GM19193 (cell line): ENCODE measurements around the gene MGAT5.

Experiments used
- POLR2A ChIP-seq: IDR thresholded peaks from 4 replicates; pipeline ENCODE4 v1.6.1; 2011; ENCODE audit not compliant: insufficient read depth, insufficient read length; ENCODE audit errors: extremely low read depth

Gene MGAT5

DNA sequence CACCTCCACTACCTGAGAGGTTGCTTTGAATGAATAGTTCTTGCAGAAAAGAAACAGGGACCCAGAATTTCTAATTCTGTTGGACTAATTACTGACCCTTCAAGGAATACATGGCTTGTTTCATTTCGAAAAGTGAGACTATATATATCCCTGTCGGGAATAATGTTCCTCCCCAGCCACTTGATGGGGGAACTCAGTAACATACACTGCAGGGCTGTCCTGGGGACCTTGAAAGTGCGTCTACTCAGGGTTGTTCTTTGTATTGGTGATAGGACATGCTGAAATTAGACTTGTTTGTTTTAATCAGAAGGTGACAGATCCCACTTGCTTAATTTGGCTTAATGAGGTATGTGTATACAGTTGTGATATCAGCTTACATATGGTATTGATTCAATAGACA, 25.5 kb downstream of the MGAT5 start:
- no peak for TF ChIP-seq POLR2A

DNA sequence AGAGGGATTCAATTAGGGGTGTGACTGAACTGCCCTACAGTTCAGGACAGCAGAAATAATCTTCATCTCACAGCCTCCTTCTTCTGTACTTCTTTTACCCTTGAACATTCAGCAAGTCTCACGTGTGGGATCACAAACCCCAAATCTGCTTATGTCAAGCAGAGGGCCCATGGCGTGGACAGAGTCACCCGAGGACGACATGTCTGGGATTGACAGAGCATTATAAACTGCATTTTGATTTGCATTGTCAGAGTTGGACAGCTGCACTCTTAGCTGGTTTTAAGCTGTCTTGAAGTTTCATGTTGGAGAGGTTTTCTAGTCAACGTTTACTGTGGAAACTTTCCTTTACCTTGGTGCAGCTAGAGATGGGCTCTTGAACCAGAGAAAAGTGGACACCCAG, 26.4 kb downstream of the MGAT5 start:
- no peak for TF ChIP-seq POLR2A

DNA sequence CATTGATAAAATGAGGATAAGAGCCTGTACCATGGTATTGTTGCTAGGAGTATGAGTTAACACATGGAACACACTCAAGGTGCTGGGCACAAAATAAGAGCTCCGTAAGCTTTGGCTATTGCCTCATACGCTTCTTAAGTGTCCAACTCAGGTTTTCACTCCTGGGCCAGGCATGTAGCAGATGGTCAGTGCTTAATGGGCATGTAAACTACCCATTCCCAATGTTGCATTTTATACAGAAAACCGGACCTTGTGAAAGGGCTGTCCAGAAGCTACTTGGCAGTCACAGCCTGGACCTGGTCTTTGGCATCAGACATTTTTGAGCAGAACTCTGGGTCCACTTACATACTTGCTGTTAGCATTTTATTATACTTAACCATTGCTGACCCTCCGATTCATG, 26.9 kb downstream of the MGAT5 start:
- TF ChIP-seq POLR2A, result no peak

DNA sequence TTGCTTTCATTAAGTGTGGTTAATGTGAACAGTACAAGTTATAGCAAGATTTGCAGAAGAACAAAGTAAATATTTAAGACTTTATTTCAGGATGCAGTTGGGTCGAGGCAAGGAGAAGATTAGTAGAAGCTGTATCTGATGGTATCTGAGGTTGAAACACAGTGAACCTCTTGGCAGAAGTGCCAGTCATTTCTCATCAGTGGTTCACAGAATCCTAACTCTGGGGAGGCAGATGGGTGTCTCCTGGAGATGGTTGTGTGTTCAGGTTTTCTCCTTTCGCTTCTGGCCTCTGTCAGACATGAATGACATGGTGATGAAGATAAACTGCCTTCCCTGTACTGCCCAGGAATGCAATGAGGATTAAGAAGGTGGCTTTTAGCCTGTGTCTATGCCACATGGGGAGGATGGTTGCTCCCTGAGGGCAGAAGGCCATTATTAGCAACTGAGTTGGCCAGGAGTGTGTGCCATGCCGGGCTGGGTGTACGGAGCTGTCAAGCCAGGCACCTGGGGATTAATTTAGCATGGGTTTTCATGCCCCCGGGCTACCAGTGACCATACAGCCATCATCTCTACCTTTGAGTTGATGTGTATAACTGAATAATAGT, 28.0 kb downstream of the MGAT5 start:
- TF ChIP-seq POLR2A, result no peak

DNA sequence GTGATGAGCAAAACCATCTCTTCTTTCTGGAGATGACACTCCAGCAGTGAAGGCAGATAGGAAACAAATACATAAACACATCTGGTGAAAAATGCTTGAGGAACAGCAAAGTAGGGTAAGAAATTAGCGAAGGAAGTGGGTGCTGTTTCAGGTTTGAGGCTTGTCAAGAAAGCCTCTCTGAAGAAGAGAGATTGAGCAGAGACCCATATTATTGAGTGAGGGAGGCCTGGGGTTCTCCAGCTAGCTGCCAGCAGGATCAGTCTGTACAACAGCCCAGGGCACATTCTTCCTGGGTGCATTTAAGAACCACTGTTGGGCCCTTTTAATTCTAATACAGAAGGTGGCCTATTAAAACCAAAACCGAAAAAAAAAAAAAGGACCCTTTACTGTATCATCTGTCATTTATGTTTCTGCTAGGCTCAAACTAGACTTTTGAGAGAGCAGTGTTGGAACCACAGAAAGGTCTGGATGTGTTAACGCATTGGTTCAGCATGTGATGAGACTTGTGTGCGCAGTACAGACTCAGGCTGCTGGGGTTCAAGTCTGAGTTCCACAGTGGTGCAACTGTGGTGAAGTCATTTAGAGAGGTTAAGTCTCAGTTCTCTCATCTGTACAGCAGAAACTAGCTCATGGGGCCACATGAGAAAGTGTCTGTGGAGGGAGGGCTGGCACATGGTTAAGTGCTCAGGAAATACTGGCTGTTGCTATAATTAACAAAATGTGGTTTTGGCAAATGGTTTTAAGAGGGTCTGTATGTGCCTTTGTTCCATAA, 28.9 kb downstream of the MGAT5 start:
- no peak for TF ChIP-seq POLR2A

DNA sequence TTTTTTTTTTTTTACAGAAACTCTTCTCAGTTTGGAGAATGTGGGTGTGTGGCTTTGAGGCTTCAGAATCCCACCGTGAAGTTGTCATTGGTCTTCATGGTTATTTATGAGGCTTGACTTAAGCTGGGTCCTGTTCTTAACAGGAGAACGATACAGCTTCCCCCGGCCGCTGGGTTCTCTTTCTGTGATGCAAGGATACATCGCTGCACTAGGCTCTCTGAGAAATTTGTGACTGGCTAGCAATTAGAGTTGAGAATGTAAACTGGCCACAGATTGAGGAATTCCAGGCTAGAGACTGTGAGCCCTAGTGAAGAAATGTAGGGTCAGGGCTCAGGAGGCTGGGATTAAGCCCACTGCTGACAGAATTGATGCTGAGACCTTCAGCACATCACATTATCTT, 29.8 kb downstream of the MGAT5 start:
- TF ChIP-seq POLR2A, result no peak

DNA sequence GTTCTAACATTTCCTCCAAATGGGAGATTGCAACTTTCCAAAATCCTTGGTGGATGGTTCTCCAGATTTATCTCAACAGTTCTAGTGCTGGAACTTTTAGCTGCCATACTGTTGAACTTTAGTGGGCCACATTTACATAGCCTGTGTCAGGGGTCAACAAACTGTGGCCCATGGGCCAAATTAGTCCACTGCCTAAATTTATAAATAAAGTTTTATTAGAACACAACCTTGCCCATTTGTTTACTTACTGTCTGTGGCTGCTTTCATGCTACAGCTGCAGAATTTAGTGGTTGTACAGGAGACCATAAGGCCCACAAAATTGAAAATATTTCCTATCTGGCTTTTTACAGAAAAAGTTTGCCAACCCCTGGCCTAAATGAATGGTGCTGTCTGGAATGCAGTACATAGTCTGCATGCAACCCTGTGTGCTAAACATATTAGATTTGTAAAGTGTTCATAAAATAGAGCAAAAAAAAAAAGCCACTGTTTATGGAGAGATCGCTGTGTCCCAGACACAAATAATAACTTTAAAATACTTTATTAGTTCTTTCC, 30.3 kb downstream of the MGAT5 start:
- no peak for TF ChIP-seq POLR2A

DNA sequence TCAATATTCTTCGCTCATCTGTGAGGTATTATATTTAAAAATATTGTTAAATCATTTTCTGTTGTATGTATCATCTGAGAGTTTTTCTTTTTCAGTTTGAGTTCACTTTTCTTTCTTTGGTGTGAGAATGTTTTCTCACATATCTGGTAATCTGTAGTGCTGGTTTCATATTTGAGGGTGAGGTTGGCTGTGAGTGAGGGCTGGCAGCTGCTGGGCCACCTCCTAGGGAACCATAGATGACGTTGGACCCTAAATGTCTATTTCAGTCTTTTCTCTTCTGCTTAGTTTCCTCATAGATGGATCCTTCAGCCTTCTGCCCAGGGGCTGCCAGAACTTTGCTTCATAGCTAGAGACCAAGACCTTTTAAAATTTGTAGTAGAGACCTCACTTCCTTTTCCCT, 33.5 kb downstream of the MGAT5 start:
- TF ChIP-seq POLR2A, result no peak

DNA sequence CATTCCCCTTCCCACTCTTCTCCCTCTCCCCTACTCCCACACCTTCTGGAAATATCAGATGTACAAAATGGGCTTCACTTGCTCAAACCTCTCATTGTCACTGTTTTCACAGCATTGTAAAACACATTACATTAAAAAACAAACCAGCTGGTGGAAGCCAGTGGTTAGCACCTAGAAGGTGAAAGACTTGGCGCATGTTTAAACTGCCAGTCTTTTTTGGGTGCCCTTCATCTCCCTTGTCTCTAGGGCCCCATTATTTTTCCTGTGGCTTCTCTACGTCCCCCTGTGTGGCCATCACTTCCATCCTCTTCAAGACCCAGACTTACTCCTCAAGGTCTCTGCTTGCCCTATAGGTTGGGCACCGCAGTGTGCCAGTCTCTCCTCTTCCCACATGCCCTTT, 34.9 kb downstream of the MGAT5 start:
- no peak for TF ChIP-seq POLR2A

DNA sequence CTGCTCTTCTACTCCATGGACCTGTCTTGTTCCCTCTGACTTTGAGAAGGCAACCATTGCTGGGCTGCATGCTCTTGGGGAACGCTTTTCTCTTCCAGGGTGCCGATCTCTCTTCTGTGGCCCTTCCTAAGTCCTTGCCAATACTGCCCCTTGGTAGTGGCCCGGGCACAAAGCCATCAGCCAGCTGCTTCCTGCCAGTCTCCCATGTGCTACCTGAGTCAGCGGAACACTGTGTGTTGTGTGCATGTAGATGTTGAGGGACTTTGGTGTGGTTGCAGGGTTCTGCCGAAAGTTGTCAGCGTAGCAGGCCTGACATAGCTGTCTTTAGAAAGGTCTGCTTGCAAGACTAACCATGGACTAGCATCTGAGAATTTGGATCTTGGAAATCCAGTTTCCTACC, 35.4 kb downstream of the MGAT5 start:
- no peak for TF ChIP-seq POLR2A

DNA sequence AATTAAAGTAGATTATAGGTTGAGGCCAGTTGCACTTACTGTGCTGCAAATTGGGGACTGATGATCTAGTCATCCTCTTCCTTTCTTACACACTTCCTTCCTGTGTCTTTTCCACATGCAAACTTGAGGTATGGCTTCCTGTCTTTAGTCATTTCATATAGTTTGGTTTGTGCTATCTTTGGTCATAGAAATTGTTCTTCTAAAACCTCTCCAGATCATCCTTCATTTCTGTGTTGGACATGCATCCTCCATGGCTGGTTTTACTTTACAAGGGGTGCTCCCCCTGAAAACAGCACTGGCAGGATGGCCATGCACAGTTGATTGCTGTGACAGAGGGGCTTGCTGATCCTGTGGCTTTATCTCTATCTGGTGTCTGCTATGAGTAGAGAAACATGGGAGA, 36.5 kb downstream of the MGAT5 start:
- no peak for TF ChIP-seq POLR2A

DNA sequence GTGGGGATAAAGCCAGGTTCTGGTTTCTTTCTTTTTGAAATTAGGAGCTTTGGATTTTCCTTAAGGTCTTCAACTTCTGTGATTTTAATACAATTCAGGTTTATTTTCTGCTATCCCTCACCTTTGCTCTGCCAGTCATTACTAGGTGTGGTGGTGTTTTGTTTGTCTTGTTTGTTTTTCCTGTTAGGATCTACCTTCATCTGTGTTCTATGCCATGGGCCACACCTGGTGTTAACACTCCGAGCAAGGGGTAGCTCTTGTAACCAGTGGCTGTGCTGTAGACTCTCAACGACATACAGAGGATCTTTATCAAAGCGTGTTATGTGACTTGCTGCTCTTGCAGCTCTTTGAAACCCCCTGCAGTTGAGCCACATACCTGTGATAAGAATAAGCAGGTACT, 38.6 kb downstream of the MGAT5 start:
- no peak for TF ChIP-seq POLR2A

DNA sequence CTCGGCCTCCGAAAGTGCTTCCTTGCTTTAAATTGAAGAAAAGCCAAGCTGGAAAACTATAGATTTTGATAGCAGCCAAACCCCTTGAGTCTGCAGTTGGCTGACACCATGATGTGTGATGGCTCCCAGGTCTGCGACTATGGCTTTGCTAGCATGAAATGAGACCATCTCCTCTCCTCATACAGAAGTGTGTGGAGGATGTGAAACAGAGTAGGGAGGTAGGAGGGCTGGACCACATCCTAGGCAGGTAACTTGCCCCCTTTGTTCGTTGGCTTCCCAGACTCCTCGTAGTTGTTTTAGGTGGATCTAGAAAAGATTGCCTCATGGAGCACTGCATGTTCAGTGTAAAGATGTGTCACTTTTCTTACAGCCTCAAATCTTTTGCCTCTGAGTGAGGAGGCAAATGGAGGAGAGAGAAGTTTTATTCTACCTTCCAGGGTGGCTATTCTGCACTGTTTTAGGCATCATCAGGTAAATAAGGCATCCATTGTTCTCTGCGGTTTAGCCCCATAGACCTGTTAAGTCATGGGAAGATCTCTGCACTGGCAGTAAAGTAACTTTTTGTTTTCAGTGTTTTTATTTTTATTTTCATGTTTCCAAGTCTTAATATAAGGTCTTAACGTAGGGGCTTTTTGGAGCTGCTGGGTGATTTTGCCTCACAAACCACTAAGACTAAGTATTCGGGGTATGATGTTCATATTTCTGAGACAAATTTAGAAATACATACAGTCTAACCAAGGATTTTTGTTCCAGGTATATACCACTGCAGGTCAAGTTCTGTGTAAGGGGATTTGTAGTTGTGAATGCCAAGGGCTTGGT, 40.1 kb downstream of the MGAT5 start:
- TF ChIP-seq POLR2A, result no peak

DNA sequence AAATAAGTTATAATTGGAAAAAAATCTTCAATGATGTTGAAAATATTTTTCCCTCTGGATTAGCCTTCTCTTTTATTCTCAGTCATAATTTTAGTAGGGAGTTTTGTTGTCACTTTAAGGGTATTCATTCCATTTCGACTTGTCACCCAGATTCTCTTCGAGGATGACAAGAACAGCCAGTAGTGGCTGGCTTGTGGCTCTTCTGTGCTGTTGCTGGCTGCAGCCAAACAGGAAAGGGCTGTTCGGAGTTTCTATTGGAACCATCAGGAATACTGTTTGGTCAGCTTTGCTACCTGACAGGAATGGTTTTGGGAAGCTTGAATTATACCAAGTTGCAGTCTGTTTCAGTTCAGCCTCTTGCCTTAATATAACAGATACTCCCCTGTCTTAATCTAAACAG, 41.6 kb downstream of the MGAT5 start:
- TF ChIP-seq POLR2A, result no peak

DNA sequence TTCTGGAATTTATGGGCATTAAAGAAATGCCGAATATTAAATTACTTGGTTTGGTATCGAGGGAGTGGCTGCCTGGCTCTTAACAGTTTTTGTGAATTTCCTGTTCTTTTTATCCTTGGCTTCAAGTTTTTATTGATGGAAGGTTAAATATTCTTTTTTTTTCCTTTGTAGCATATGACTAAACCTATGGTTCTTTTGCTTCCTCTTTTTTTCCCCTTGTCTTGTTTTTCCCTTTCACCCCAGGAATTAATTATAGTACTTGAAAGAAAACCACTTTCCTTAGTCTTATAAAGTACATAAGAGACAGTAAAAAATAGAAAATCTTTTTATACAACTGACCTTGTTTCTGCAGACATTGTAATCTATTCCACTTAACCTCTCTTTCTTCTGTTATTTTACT, 42.4 kb downstream of the MGAT5 start:
- no peak for TF ChIP-seq POLR2A
